ENCODE measurements around the gene ATF6B. TPM values are rescaled to one million over a fixed set of nuclear protein-coding genes. Genes with fewer than 3 reads are reported as not detected.

ATF6B gene
- total RNA-seq, 1 experiment from 2014 or later = 70.2 TPM

- BruUV-seq (replicated peaks) = no TSS peak
- intact Hi-C loops (cut with micrococcal nuclease; ENCODE audit: unreplicated experiment) = no loop called here
- Histone ChIP-seq H3K4me1 (ENCODE audit: insufficient read depth, low read length, poor library complexity, severe bottlenecking) (no peaks in the 10 kb centered on the region), H3K27ac (ENCODE audit: low read depth, low read length, poor library complexity, severe bottlenecking) (no peak overlapping the region), H3K27me3 (replicated peaks; ENCODE audit: insufficient read depth, low read depth, low read length, poor library complexity) (no peaks in the 10 kb centered on the region), H3K36me3 (ENCODE audit: insufficient read depth, low read length, poor library complexity, severe bottlenecking) (no peaks in the 10 kb centered on the region), H3K4me3 (ENCODE audit: low read depth, low read length, poor library complexity, severe bottlenecking) (no peak overlapping the region), H3K9me3 (ENCODE audit: low read depth, low read length, poor library complexity, severe bottlenecking) (no peaks in the 10 kb centered on the region)
- no peak for TF ChIP-seq EZH2 (IDR thresholded peaks at IDR 0.05; ENCODE audit: borderline replicate concordance, low read depth, low read length, poor library complexity, severe bottlenecking)
- TF ChIP-seq, protein P1, sequence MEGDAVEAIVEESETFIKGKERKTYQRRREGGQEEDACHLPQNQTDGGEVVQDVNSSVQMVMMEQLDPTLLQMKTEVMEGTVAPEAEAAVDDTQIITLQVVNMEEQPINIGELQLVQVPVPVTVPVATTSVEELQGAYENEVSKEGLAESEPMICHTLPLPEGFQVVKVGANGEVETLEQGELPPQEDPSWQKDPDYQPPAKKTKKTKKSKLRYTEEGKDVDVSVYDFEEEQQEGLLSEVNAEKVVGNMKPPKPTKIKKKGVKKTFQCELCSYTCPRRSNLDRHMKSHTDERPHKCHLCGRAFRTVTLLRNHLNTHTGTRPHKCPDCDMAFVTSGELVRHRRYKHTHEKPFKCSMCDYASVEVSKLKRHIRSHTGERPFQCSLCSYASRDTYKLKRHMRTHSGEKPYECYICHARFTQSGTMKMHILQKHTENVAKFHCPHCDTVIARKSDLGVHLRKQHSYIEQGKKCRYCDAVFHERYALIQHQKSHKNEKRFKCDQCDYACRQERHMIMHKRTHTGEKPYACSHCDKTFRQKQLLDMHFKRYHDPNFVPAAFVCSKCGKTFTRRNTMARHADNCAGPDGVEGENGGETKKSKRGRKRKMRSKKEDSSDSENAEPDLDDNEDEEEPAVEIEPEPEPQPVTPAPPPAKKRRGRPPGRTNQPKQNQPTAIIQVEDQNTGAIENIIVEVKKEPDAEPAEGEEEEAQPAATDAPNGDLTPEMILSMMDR (conservative IDR thresholded peaks at IDR 0.05; ENCODE audit: low read depth, low read length) = no peak
- ChIA-PET POLR2A (ENCODE audit: low non-redundant PET) (no interaction called here), CTCF (no interaction called here)
- no peak for DNase-seq (ENCODE audit: low spot score)
These were observed 53.0 kb downstream of the ATF6B start for GRCh38 chr6:32074996-32075532.

GRCh38 chr6:32073613-32074012 lies 54.4 kb downstream of the ATF6B start:
- no peak for DNase-seq (ENCODE audit: low spot score)
- no peaks in the 10 kb centered on the region for H3K9me3 ChIP-seq (ENCODE audit: low read depth, low read length, poor library complexity, severe bottlenecking)
- CTCF ChIA-PET = no interaction called here
- no peak overlapping the region for H3K27ac ChIP-seq (ENCODE audit: low read depth, low read length, poor library complexity, severe bottlenecking)
- no peak for TF ChIP-seq EZH2 (IDR thresholded peaks at IDR 0.05; ENCODE audit: borderline replicate concordance, low read depth, low read length, poor library complexity, severe bottlenecking)
- TF ChIP-seq, protein P1 (conservative IDR thresholded peaks at IDR 0.05; ENCODE audit: low read depth, low read length) = no peak
- no TSS peak for BruUV-seq (replicated peaks)
- no peak overlapping the region for H3K4me3 ChIP-seq (ENCODE audit: low read depth, low read length, poor library complexity, severe bottlenecking)
- H3K27me3 ChIP-seq (replicated peaks; ENCODE audit: insufficient read depth, low read depth, low read length, poor library complexity) = no peaks in the 10 kb centered on the region
- no peaks in the 10 kb centered on the region for H3K4me1 ChIP-seq (ENCODE audit: insufficient read depth, low read length, poor library complexity, severe bottlenecking)
- intact Hi-C loops (cut with micrococcal nuclease; ENCODE audit: unreplicated experiment) = no loop called here
- no peaks in the 10 kb centered on the region for H3K36me3 ChIP-seq (ENCODE audit: insufficient read depth, low read length, poor library complexity, severe bottlenecking)
- POLR2A ChIA-PET (ENCODE audit: low non-redundant PET) = interaction anchor here (0.6 kb wide), 1 partner anchor 41 kb away, joined by 3 read pairs; no protein-coding TSS in a partner anchor

DNA sequence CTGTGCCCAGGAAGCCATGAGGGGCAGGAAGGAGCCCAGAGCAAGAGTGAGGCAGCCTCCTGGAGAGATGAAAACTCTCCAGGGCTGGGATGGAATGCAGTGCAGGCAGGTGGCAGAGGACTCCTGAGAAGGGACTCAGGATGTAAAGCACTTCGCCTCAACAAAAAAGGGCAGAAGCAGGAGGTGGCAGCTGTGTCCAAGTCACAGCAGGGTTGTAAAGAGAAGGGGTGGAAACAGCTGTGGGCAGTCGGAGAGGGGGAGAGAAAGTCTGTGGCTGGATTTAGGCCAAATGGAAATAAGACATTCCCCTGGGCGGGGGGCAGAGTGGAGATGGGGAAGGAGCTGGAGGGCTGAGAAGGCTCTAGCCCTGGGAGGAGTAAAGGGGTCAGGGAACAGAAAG lies 54.9 kb downstream of the ATF6B start:
- Histone ChIP-seq H3K9me3 (ENCODE audit: low read depth, low read length, poor library complexity, severe bottlenecking) (no peaks in the 10 kb centered on the region), H3K27me3 (replicated peaks; ENCODE audit: insufficient read depth, low read depth, low read length, poor library complexity) (no peaks in the 10 kb centered on the region), H3K36me3 (ENCODE audit: insufficient read depth, low read length, poor library complexity, severe bottlenecking) (no peaks in the 10 kb centered on the region), H3K27ac (ENCODE audit: low read depth, low read length, poor library complexity, severe bottlenecking) (no peak overlapping the region), H3K4me3 (ENCODE audit: low read depth, low read length, poor library complexity, severe bottlenecking) (no peak overlapping the region), H3K4me1 (ENCODE audit: insufficient read depth, low read length, poor library complexity, severe bottlenecking) (no peaks in the 10 kb centered on the region)
- no TSS peak for BruUV-seq (replicated peaks)
- POLR2A ChIA-PET (ENCODE audit: low non-redundant PET) = interaction anchor here (0.6 kb wide), 1 partner anchor 42 kb away, joined by 3 read pairs; no protein-coding TSS in a partner anchor
- CTCF ChIA-PET = no interaction called here
- no peak for DNase-seq (ENCODE audit: low spot score)
- TF ChIP-seq, protein P1 (conservative IDR thresholded peaks at IDR 0.05; ENCODE audit: low read depth, low read length) = no peak
- TF ChIP-seq EZH2 (IDR thresholded peaks at IDR 0.05; ENCODE audit: borderline replicate concordance, low read depth, low read length, poor library complexity, severe bottlenecking) = no peak
- intact Hi-C loops (cut with micrococcal nuclease; ENCODE audit: unreplicated experiment) = no loop called here
